ENCODE measurements around the gene TH. TPM values are rescaled to one million over a fixed set of nuclear protein-coding genes. Genes with fewer than 3 reads are reported as not detected.

TH gene
- polyA plus RNA-seq, 1 of the 3 experiments (the other 2 are of a cell fraction), result not detected

- DNase-seq, result no peak
- WGBS (ENCODE audit: low lambda C conversion rate), result 52% methylated on average over 7 of the region's 7 CpGs
- H3K4me3 ChIP-seq (ENCODE audit: low read depth in 2 of 2, low read length in 1 of 2), result no peak overlapping the region
These were observed 48.0 kb downstream of the TH start for GRCh38 chr11:2123628-2123960.

More at GRCh38 chr11:2123628-2123960, 48.0 kb downstream of the TH start:
- no peaks in the 10 kb centered on the region for H4K20me1 ChIP-seq (ENCODE audit: insufficient read depth)
- peaks cover 0 to 11% of the 10 kb centered on the region in 2 experiments; a peak in 1 of 4 replicates for H3K4me1 ChIP-seq (ENCODE audit: control insufficient read depth in 1 of 2, insufficient read depth in 2 of 2, low read depth in 1 of 2, low read length in 1 of 2)
- H3K79me2 ChIP-seq (ENCODE audit: insufficient read depth), result no peaks in the 10 kb centered on the region
- H3K9ac ChIP-seq, result no peak overlapping the region
- ChIA-PET CTCF (interaction anchor here (0.9 to 1.2 kb wide), 3 partner anchors 10 to 241 kb away, joined by 3 to 5 read pairs (median 4); no protein-coding TSS in a partner anchor), POLR2A (no interaction called here)
- no peak overlapping the region for H2AFZ ChIP-seq (ENCODE audit: low read depth)
- H3K27ac ChIP-seq (ENCODE audit: low read depth in 2 of 2, low read length in 1 of 2), result no peak overlapping the region
- H3K9me3 ChIP-seq, result no peaks in the 10 kb centered on the region
- H3K27me3 ChIP-seq (ENCODE audit: insufficient read depth), result no peaks in the 10 kb centered on the region
- TF ChIP-seq MEF2A (IDR thresholded peaks at IDR 0.05; ENCODE audit: borderline replicate concordance, low read depth), result no peak
- no peak for TF ChIP-seq RFX5 (IDR thresholded peaks at IDR 0.05; ENCODE audit: low read length)
- TF ChIP-seq TEAD4 (IDR thresholded peaks at IDR 0.05; ENCODE audit: borderline replicate concordance, insufficient read depth), result no peak
- no peak for TF ChIP-seq PBX3 (IDR thresholded peaks at IDR 0.05)
- TF ChIP-seq TCF12 (IDR thresholded peaks at IDR 0.05), result no peak
- no peak for TF ChIP-seq EP300 (IDR thresholded peaks at IDR 0.05; ENCODE audit: borderline replicate concordance in 1 of 2, low read depth in 1 of 2, low read length in 1 of 2)
- TF ChIP-seq CHD2 (IDR thresholded peaks at IDR 0.05; ENCODE audit: low read length, partially characterized antibody), result no peak
- TF ChIP-seq SMC3 (IDR thresholded peaks at IDR 0.05; ENCODE audit: low read depth, low read length), result no peak
- TF ChIP-seq MAX (IDR thresholded peaks at IDR 0.05; ENCODE audit: low read depth), result no peak
- no peak for TF ChIP-seq EZH2phosphoT487 (IDR thresholded peaks at IDR 0.05; ENCODE audit: borderline replicate concordance, low read depth)
- TF ChIP-seq, protein P1, sequence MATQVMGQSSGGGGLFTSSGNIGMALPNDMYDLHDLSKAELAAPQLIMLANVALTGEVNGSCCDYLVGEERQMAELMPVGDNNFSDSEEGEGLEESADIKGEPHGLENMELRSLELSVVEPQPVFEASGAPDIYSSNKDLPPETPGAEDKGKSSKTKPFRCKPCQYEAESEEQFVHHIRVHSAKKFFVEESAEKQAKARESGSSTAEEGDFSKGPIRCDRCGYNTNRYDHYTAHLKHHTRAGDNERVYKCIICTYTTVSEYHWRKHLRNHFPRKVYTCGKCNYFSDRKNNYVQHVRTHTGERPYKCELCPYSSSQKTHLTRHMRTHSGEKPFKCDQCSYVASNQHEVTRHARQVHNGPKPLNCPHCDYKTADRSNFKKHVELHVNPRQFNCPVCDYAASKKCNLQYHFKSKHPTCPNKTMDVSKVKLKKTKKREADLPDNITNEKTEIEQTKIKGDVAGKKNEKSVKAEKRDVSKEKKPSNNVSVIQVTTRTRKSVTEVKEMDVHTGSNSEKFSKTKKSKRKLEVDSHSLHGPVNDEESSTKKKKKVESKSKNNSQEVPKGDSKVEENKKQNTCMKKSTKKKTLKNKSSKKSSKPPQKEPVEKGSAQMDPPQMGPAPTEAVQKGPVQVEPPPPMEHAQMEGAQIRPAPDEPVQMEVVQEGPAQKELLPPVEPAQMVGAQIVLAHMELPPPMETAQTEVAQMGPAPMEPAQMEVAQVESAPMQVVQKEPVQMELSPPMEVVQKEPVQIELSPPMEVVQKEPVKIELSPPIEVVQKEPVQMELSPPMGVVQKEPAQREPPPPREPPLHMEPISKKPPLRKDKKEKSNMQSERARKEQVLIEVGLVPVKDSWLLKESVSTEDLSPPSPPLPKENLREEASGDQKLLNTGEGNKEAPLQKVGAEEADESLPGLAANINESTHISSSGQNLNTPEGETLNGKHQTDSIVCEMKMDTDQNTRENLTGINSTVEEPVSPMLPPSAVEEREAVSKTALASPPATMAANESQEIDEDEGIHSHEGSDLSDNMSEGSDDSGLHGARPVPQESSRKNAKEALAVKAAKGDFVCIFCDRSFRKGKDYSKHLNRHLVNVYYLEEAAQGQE (IDR thresholded peaks at IDR 0.05; ENCODE audit: low read depth, low read length), result no peak
- no peak for TF ChIP-seq RXRA (IDR thresholded peaks at IDR 0.05; ENCODE audit: borderline replicate concordance, low read depth)
- no peak for TF ChIP-seq JUND (IDR thresholded peaks at IDR 0.05)
- TF ChIP-seq RAD21 (IDR thresholded peaks at IDR 0.05; ENCODE audit: low read length), result no peak
- TF ChIP-seq GATA2 (CRISPR knock-in tag; IDR thresholded peaks at IDR 0.05), result no peak
- TF ChIP-seq FOXM1 (IDR thresholded peaks at IDR 0.05; ENCODE audit: low read depth), result no peak
- H3K36me3 ChIP-seq (replicated peaks in 1 of 2; ENCODE audit: control insufficient read depth in 1 of 2, insufficient read depth in 2 of 2, low read length in 1 of 2), result no peaks in the 10 kb centered on the region
- no peaks in the 10 kb centered on the region for H3K9me2 ChIP-seq
- H3K4me2 ChIP-seq, result no peak overlapping the region
- no peaks in the 10 kb centered on the region for H3F3A ChIP-seq (replicated peaks; ENCODE audit: insufficient read depth)
